Activated CD4-positive, CD25-positive, alpha-beta regulatory T cell treated with anti-CD3 and anti-CD28 coated beads, Interleukin-2, amount 50 U/mL, for 16 hours (primary cell): ENCODE data around the gene HINT3.
"Not testable (repeated sequence)": the region's sequence is repeated elsewhere in the genome, so short reads cannot be mapped to it uniquely, and the experiment has no call there.

Source experiments
- DNase-seq: peaks from one replicate; pipeline ENCODE4 v3.0.0-alpha.2; 2020; ENCODE audit warnings: low read depth, low spot score

HINT3 gene

GRCh38 chr6:125939791-125940190 is 16.8 kb upstream of the HINT3 start:
- DNase-seq, result no peak

- no peak for DNase-seq
Observed at GRCh38 chr6:125940247-125941041, 16.1 kb upstream of the HINT3 start.

- DNase-seq, result no peak
Observed at GRCh38 chr6:125942672-125943527, 13.7 kb upstream of the HINT3 start.

- DNase-seq, result no peak
Observed at GRCh38 chr6:125943528-125944433, 12.8 kb upstream of the HINT3 start.

GRCh38 chr6:125944434-125944816 is 12.1 kb upstream of the HINT3 start:
- DNase-seq, result no peak

- DNase-seq, result no peak
Observed at GRCh38 chr6:125944896-125945295, 11.7 kb upstream of the HINT3 start.

GRCh38 chr6:125945378-125946141 is 11.0 kb upstream of the HINT3 start:
- DNase-seq, result no peak

GRCh38 chr6:125947615-125948014 is 9.0 kb upstream of the HINT3 start:
- no peak for DNase-seq

- no peak for DNase-seq
Observed at GRCh38 chr6:125948455-125948854, 8.1 kb upstream of the HINT3 start.

GRCh38 chr6:125949069-125949468 is 7.5 kb upstream of the HINT3 start:
- DNase-seq, result no peak

GRCh38 chr6:125950293-125950692 is 6.3 kb upstream of the HINT3 start:
- DNase-seq, result no peak

GRCh38 chr6:125950716-125951115 is 5.9 kb upstream of the HINT3 start:
- DNase-seq, result not testable (repeated sequence)

GRCh38 chr6:125951323-125951722 is 5.2 kb upstream of the HINT3 start:
- DNase-seq, result no peak

- DNase-seq, result no peak
Observed at GRCh38 chr6:125952764-125953501, 3.6 kb upstream of the HINT3 start.

GRCh38 chr6:125953502-125953875 is 3.1 kb upstream of the HINT3 start:
- no peak for DNase-seq

- no peak for DNase-seq
Observed at GRCh38 chr6:125954735-125955339, 1.7 kb upstream of the HINT3 start.

- DNase-seq, result no peak
Observed at GRCh38 chr6:125955973-125956372, 597 bp upstream of the HINT3 start.

GRCh38 chr6:125957391-125957693 is 772 bp downstream of the HINT3 start:
- no peak for DNase-seq

- no peak for DNase-seq
Observed at GRCh38 chr6:125957845-125958244, 1.3 kb downstream of the HINT3 start.

GRCh38 chr6:125959041-125959440 is 2.5 kb downstream of the HINT3 start:
- DNase-seq, result no peak
